GM12878 (cell line): Measurements from ENCODE around the gene ARMH1. TPM values are rescaled to one million over a fixed set of nuclear protein-coding genes. Genes with fewer than 3 reads are reported as not detected.

ENCODE experiments used
- ATAC-seq: fragments of 200-7000 bp; cut with Tn5 transposase; 3 replicates; pipeline ENCODE4 v1.9.1; 2020; ENCODE audit warnings: mild to moderate bottlenecking, moderate library complexity
- BruUV-seq: library from RNA; stranded (reverse); fragments of 400-500 nt; replicated peaks from 2 replicates; lab custom pipeline; 2021; lab: Mats Ljungman, UMichigan
- CTCF ChIA-PET: fragments of 300-600 bp; sonication (Branson Sonifier 250); formaldehyde crosslinking; extraction: SDS; loops from one replicate; lab custom pipeline; 2021; ENCODE audit warnings: inconsistent platforms; lab: Yijun Ruan, JAX
- POLR2A ChIA-PET: fragments of 350-600 bp; formaldehyde crosslinking; extraction: SDS; loops from one replicate; lab custom pipeline; 2021; ENCODE audit warnings: inconsistent platforms; lab: Charles Lee
- RAD21 ChIA-PET: fragments of 300-600 bp; sonication (Branson Sonifier 250); formaldehyde crosslinking; loops from one replicate; lab custom pipeline; 2023; ENCODE audit warnings: antibody characterized with exemption; ENCODE audit not compliant: unreplicated experiment; lab: Charles Lee
- SMC1A ChIA-PET: fragments of 300-600 bp; sonication (Branson Sonifier 250); formaldehyde crosslinking; loops from one replicate; lab custom pipeline; 2023; ENCODE audit not compliant: unreplicated experiment, uncharacterized antibody; lab: Charles Lee
- DNase-seq: peaks from one replicate; pipeline ENCODE4 v3.0.0-alpha.2; 2011; ENCODE audit warnings: low read depth, low spot score
- FAIRE-seq: peaks from 3 replicates; lab custom pipeline; 2011; peaks lifted over from hg19 to GRCh38; lab: Jason Lieb, UNC
- H2AFZ ChIP-seq: 2 replicates; pipeline ENCODE4 v1.6.0; 2011; ENCODE audit warnings: low read depth, low read length, control low read depth; ENCODE audit not compliant: control insufficient read depth
- H3K27ac ChIP-seq: 2 replicates; pipeline ENCODE4 v1.5.1; 2011; ENCODE audit warnings: control low read depth; ENCODE audit not compliant: control insufficient read depth, insufficient read depth
- H3K27me3 ChIP-seq, 2 experiments: replicated peaks in 1 of 2; 2 replicates each; pipeline versions ENCODE4 v1.6.0 to v1.6.1; 2011; ENCODE audit warnings: low read length in 1 of 2; ENCODE audit not compliant: control insufficient read depth in 2 of 2, insufficient read depth in 2 of 2
- H3K36me3 ChIP-seq, 2 experiments: 2 replicates each; pipeline ENCODE4 v1.5.1; 2011; ENCODE audit warnings: low read length in 1 of 2; ENCODE audit not compliant: control insufficient read depth in 2 of 2, insufficient read depth in 2 of 2
- H3K4me1 ChIP-seq: 2 replicates; pipeline ENCODE4 v1.6.1; 2011; ENCODE audit warnings: mild to moderate bottlenecking, low read length, moderate library complexity, mixed read lengths; ENCODE audit not compliant: control insufficient read depth, insufficient read depth
- H3K4me2 ChIP-seq: 2 replicates; pipeline ENCODE4 v1.6.0; 2011; ENCODE audit warnings: control low read depth; ENCODE audit not compliant: control insufficient read depth, insufficient read depth
- H3K4me3 ChIP-seq: fragments of 200-600 bp; sonication (generic); 2 replicates; pipeline ENCODE4 v1.5.1; 2016
- H3K79me2 ChIP-seq: 2 replicates; pipeline ENCODE4 v1.6.0; 2011; ENCODE audit warnings: low read length; ENCODE audit not compliant: control insufficient read depth, insufficient read depth
- H3K9ac ChIP-seq: 2 replicates; pipeline ENCODE4 v1.8.0; 2011; ENCODE audit warnings: low read length, control low read depth, mixed read lengths; ENCODE audit not compliant: control insufficient read depth, insufficient read depth
- H3K9me3 ChIP-seq: replicated peaks from 3 replicates; pipeline ENCODE4 v1.5.1; 2011; ENCODE audit warnings: mild to moderate bottlenecking, low read length; ENCODE audit not compliant: control insufficient read depth, insufficient read depth
- H4K20me1 ChIP-seq: 2 replicates; pipeline ENCODE4 v1.6.0; 2011; ENCODE audit not compliant: control insufficient read depth, insufficient read depth
- ATF3 ChIP-seq: IDR thresholded peaks from 2 replicates; pipeline ENCODE4 v1.6.1; 2011; ENCODE audit warnings: low read depth, mild to moderate bottlenecking, low read length, moderate library complexity, borderline replicate concordance; ENCODE audit errors: extremely low read depth
- BRCA1 ChIP-seq: IDR thresholded peaks from 2 replicates; pipeline ENCODE4 v1.6.1; 2011; ENCODE audit warnings: low read depth, low read length, improper control_type of control experiment
- CEBPZ ChIP-seq: fragments of 150-350 bp; IDR thresholded peaks from 2 replicates; pipeline ENCODE4 v1.6.1; 2016; ENCODE audit warnings: low read depth, low read length
- EGR1 ChIP-seq, 2 experiments: IDR thresholded peaks; 1 replicate in 1 of 2; 2 replicates in 1 of 2; pipeline ENCODE4 v1.6.1; 2011 to 2012; ENCODE audit warnings: low read depth in 2 of 2, low read length in 2 of 2, borderline replicate concordance in 1 of 2, mild to moderate bottlenecking in 1 of 2, moderate library complexity in 1 of 2
- EZH2 ChIP-seq: IDR thresholded peaks from 2 replicates; pipeline ENCODE4 v1.6.1; 2012; ENCODE audit warnings: low read depth, mild to moderate bottlenecking, control low read depth, inconsistent platforms, low read length, borderline replicate concordance; ENCODE audit not compliant: control insufficient read depth
- FOXK2 ChIP-seq: fragments of 450-650 bp; IDR thresholded peaks from 2 replicates; pipeline ENCODE4 v1.6.1; 2017; ENCODE audit warnings: mild to moderate bottlenecking, moderate library complexity
- IKZF2 ChIP-seq, 2 experiments: fragments of 450-650 bp; IDR thresholded peaks; 2 replicates each; pipeline ENCODE4 v1.6.1; 2017; ENCODE audit warnings: mild to moderate bottlenecking in 2 of 2, moderate library complexity in 2 of 2
- IRF4 ChIP-seq: IDR thresholded peaks from 2 replicates; pipeline ENCODE4 v1.6.1; 2011; ENCODE audit warnings: low read depth, low read length
- MXI1 ChIP-seq: fragments of 150-350 bp; IDR thresholded peaks from 2 replicates; pipeline ENCODE4 v1.6.1; 2011; ENCODE audit warnings: low read depth, mild to moderate bottlenecking, inconsistent platforms, low read length, improper control_type of control experiment
- RCOR1 ChIP-seq: conservative IDR thresholded peaks from 2 replicates; pipeline ENCODE4 v1.6.1; 2012; ENCODE audit warnings: low read depth, low read length, improper control_type of control experiment
- TARDBP ChIP-seq: IDR thresholded peaks from 2 replicates; pipeline ENCODE4 v1.6.1; 2016; ENCODE audit warnings: borderline replicate concordance
- TCF12 ChIP-seq: IDR thresholded peaks from 2 replicates; pipeline ENCODE4 v1.6.1; 2011; ENCODE audit warnings: low read depth, mild to moderate bottlenecking, low read length
- ZNF274 ChIP-seq: IDR thresholded peaks from one replicate; pipeline ENCODE4 v1.8.0; 2011; ENCODE audit not compliant: insufficient read length, insufficient read depth
- ZNF384 ChIP-seq: IDR thresholded peaks from 2 replicates; pipeline ENCODE4 v1.6.1; 2012; ENCODE audit warnings: low read depth, mild to moderate bottlenecking, low read length, improper control_type of control experiment, borderline replicate concordance
- ZNF592 ChIP-seq: fragments of 450-650 bp; IDR thresholded peaks from 2 replicates; pipeline ENCODE4 v1.6.1; 2017; ENCODE audit warnings: mild to moderate bottlenecking, moderate library complexity
- WGBS: methylation state at CpG from one replicate; pipeline ENCODE4 v1.1.6; 2016; ENCODE audit warnings: low lambda C conversion rate; ENCODE audit not compliant: insufficient replicate concordance, insufficient coverage; ENCODE audit errors: missing lambda C conversion rate; 5-methylcytosine and 5-hydroxymethylcytosine counted together
- in situ Hi-C: fragments of 300-500 bp; cut with MboI; formaldehyde crosslinking; loops from 9 replicates; pipeline ENCODE4 v1.14.3; 2018; ENCODE audit warnings: mixed read lengths
- intact Hi-C: fragments of 100-400 bp; cut with micrococcal nuclease; formaldehyde crosslinking; loops from one replicate; pipeline ENCODE4 v1.14.2; 2022; ENCODE audit not compliant: unreplicated experiment
- polyA plus RNA-seq, 11 experiments: library from polyadenylated mRNA; depleted of rRNA in 4 of 11; unstranded in 6 of 11; stranded (reverse) in 5 of 11; fragments of >200 nt; fragmentation: Nextera tagmentation in 4 of 11; fragmentation: Illumina TruSeq in 1 of 11; extraction: Ambion mirVana in 4 of 11; extraction: Trizol in 1 of 11; gene quantifications; 1 replicate in 1 of 11; 2 replicates in 10 of 11; pipeline versions ENCODE4 v1.2.1 to v1.2.3, GENCODE V29; 2011 to 2016; ENCODE audit warnings: inconsistent platforms in 2 of 11, missing spikeins in 2 of 11, low read depth in 1 of 11
- total RNA-seq, 4 experiments: library from RNA; depleted of rRNA in 3 of 4; stranded (reverse); fragments of >200 nt in 3 of 4; fragmentation: Illumina TruSeq in 1 of 4; extraction: Trizol in 1 of 4; gene quantifications; 2 replicates each; pipeline versions ENCODE4 v1.2.1 to v1.2.3, GENCODE V29; 2013 to 2021

Gene ARMH1
- total and polyA plus RNA-seq, 10 of the 15 experiments (the other 5 are each of a cell fraction or from before 2014, with no cell fraction given): 0.93 to 43.9 (median 8.2) TPM

GRCh38 chr1:44632598-44632997 lies 41.9 kb upstream of the ARMH1 start (continued):
- TF ChIP-seq ZNF592: no peak

GRCh38 chr1:44634606-44635189 lies 39.8 kb upstream of the ARMH1 start:
- H3K9ac ChIP-seq: no peak overlapping the region
- ChIA-PET CTCF (interaction anchor here (1.5 to 5.7 kb wide), 4 partner anchors 13 to 417 kb away, joined by 5 to 70 read pairs (median 8); no protein-coding TSS in a partner anchor), POLR2A (interaction anchor here (0.9 kb wide), 1 partner anchor 17 kb away, joined by 4 read pairs; no protein-coding TSS in a partner anchor), SMC1A (interaction anchor here (1.0 to 3.1 kb wide), 3 partner anchors 13 to 20 kb away, joined by 3 to 18 read pairs (median 6); no protein-coding TSS in a partner anchor), RAD21 (interaction anchor here (1.4 kb wide), 1 partner anchor 18 kb away, joined by 4 read pairs; no protein-coding TSS in a partner anchor)
- DNase-seq (no peak), ATAC-seq (no peak), FAIRE-seq (no peak)
- H3K9me3 ChIP-seq: no peaks in the 10 kb centered on the region
- H3K4me1 ChIP-seq: no peaks in the 10 kb centered on the region
- no peak overlapping the region; the same call in 1 of the 2 replicates for H3K4me2 ChIP-seq
- H2AFZ ChIP-seq: no peak overlapping the region
- H3K36me3 ChIP-seq: peaks cover 8 to 28% of the 10 kb centered on the region in 2 experiments
- no peaks in the 10 kb centered on the region for H4K20me1 ChIP-seq
- H3K27me3 ChIP-seq: no peaks in the 10 kb centered on the region
- no TSS peak for BruUV-seq
- H3K4me3 ChIP-seq: no peak overlapping the region
- intact Hi-C loops: no loop called here
- H3K27ac ChIP-seq: no peak overlapping the region
- in situ Hi-C loops: no loop called here
- H3K79me2 ChIP-seq: peaks cover 19% of the 10 kb centered on the region
- WGBS: 79% methylated on average over 3 of the region's 3 CpGs
- TF ChIP-seq BRCA1 (no peak), EGR1 (IDR thresholded peaks at IDR 0.05; ENCODE audit: borderline replicate concordance in 1 of 2, low read depth in 2 of 2, low read length in 2 of 2) (no peak), FOXK2 (no peak), MXI1 (no peak), RCOR1 (no peak), ZNF384 (no peak), IKZF2 (IDR thresholded peaks at IDR 0.05) (no peak), CEBPZ (no peak), IRF4 (no peak), ZNF274 (no peak), ATF3 (no peak), TCF12 (no peak), EZH2 (no peak), TARDBP (no peak)
